Measurements from ENCODE around the gene FAM120A.
A peak's percentile ranks its signal among the peaks of the same experiment; 100 is the strongest.

Gene FAM120A

GRCh38 chr9:93572636-93573515 is 121.4 kb downstream of the FAM120A start:
- Histone ChIP-seq H3K27me3 (replicated peaks) (no peaks in the 10 kb centered on the region), H3K4me3 (ENCODE audit: low read depth, low read length) (no peak overlapping the region), H3K27ac (no peak overlapping the region), H3K36me3 (replicated peaks) (no peaks in the 10 kb centered on the region)
- in situ Hi-C loops (cut with HindIII; ENCODE audit: low pct_ligation_motif_present, low sequenced_read_pairs): no loop called here
- no peak for DNase-seq
- no peak for TF ChIP-seq CTCF (IDR thresholded peaks at IDR 0.05; ENCODE audit: low read depth, low read length, missing control alignments)

- no peak for TF ChIP-seq CTCF (IDR thresholded peaks at IDR 0.05; ENCODE audit: low read depth, low read length, missing control alignments)
- H3K27me3 ChIP-seq (replicated peaks): no peaks in the 10 kb centered on the region
- in situ Hi-C loops (cut with HindIII; ENCODE audit: low pct_ligation_motif_present, low sequenced_read_pairs): no loop called here
- no peak for DNase-seq
- H3K4me3 ChIP-seq (ENCODE audit: low read depth, low read length): no peak overlapping the region
- H3K36me3 ChIP-seq (replicated peaks): no peaks in the 10 kb centered on the region
- no peak overlapping the region for H3K27ac ChIP-seq
Observed at GRCh38 chr9:93573516-93573828, 122.0 kb downstream of the FAM120A start.

GRCh38 chr9:93574091-93574899 is 122.8 kb downstream of the FAM120A start:
- in situ Hi-C loops (cut with HindIII; ENCODE audit: low pct_ligation_motif_present, low sequenced_read_pairs): no loop called here
- no peak overlapping the region for H3K4me3 ChIP-seq (ENCODE audit: low read depth, low read length)
- no peak for TF ChIP-seq CTCF (IDR thresholded peaks at IDR 0.05; ENCODE audit: low read depth, low read length, missing control alignments)
- no peak overlapping the region for H3K27ac ChIP-seq
- DNase-seq: no peak
- H3K36me3 ChIP-seq (replicated peaks): no peaks in the 10 kb centered on the region
- no peaks in the 10 kb centered on the region for H3K27me3 ChIP-seq (replicated peaks)

- DNase-seq: no peak
- Histone ChIP-seq H3K4me3 (ENCODE audit: low read depth, low read length) (peak overlapping the region; percentile 69), H3K27ac (peak overlapping the region; percentile 44), H3K27me3 (replicated peaks) (no peaks in the 10 kb centered on the region), H3K36me3 (replicated peaks) (no peaks in the 10 kb centered on the region)
- in situ Hi-C loops (cut with HindIII; ENCODE audit: low pct_ligation_motif_present, low sequenced_read_pairs): no loop called here
- TF ChIP-seq CTCF (IDR thresholded peaks at IDR 0.05; ENCODE audit: low read depth, low read length, missing control alignments): no peak
Observed at GRCh38 chr9:93574900-93575795, 123.7 kb downstream of the FAM120A start.

- Histone ChIP-seq H3K27ac (peak overlapping the region; percentile 44), H3K27me3 (replicated peaks) (no peaks in the 10 kb centered on the region), H3K4me3 (ENCODE audit: low read depth, low read length) (peak overlapping the region; percentile 69), H3K36me3 (replicated peaks) (no peaks in the 10 kb centered on the region)
- in situ Hi-C loops (cut with HindIII; ENCODE audit: low pct_ligation_motif_present, low sequenced_read_pairs): no loop called here
- no peak for TF ChIP-seq CTCF (IDR thresholded peaks at IDR 0.05; ENCODE audit: low read depth, low read length, missing control alignments)
- DNase-seq: no peak
Observed at GRCh38 chr9:93575796-93576257, 124.3 kb downstream of the FAM120A start.

Data from brain microvascular endothelial cell (primary cell).